Stimulated activated CD4-positive, alpha-beta T cell treated with anti-CD3 and anti-CD28 coated beads, Interleukin-15, amount 100 ng/mL, for 1 hour (primary cell): ENCODE results near the gene TENM4.

Source experiments
- DNase-seq, 2 donors: peaks; one replicate each; pipeline ENCODE4 v3.0.0-alpha.2; 2020; ENCODE audit warnings: low read depth in 1 of 2, low spot score in 1 of 2

Gene TENM4

DNA sequence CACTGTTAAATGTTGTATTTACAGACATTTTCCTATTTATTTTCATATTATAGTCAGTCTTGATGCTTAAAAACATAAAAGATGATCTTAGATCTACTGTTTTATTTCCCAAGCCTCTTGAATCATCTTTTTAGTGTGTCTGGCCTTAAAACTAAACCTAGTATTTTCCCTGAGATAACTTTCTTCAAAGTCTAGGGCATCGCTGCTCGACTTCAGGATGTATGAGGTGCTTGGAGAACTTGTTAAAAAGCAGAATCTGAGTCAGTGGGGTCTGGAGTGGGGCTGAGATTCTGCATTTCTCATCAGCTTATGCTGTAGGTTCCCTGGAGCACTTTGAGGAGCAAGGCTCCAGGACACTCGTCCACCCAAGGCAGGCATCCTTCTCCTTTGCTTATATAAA, 404.9 kb downstream of the TENM4 start:
- no peak for DNase-seq

DNA sequence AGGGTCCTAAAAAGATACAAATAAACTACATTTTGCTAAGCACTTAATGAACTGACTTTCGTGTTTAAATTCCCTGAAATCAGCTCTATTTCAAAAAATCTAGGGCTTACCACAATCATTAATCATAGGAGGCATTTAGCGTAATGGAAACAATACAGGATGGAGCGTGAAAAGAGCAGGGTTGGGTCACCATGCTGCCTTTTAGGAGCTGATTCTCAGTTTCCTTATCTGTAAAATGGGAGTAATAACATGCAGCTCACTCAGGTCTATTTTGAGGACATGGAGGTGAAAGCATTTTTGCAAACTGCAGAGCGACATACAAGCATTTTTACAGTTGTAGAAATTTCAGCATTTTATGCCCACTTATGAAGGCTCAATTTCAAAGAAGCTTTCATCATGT, 407.0 kb downstream of the TENM4 start:
- no peak for DNase-seq

DNA sequence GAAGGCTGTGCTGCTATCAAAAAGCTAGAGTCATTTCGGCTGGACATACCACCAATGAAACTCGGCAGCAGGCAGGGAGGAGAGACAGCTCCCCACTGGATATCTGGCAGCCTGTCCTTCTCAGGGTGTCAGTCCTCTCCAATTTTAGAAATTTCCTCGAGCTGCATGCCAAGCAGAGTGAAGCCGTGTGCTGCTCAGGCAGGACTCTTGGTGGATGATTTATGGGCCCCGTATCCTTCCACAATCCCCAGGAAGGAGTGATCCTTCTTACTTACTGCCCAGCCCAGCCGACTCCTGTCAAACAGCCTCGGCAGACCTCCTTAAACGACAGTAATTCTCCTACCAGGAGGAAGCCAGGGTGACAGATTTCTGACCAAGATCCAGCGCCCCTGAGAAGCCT, 410.4 kb downstream of the TENM4 start:
- DNase-seq, result no peak

DNA sequence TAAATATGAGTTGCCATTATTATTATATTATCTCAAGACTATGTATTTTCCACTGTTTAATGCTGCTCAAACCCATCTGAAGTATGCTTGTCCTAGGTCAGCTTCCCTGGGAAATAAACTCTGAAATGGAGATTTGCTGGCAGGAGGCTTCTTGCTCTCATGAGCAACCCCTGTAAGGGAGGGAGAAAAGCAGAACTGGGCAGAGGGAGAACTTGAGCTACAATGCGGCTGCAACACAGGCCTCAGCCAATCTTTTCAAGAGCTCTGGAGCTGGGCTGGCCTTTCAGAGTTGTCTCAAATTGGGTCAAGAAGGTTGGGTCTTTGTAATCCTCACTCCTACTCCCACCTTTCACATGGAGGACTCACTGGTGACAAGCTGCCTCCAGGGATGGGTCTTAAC, 412.6 kb downstream of the TENM4 start:
- DNase-seq, result no peak

DNA sequence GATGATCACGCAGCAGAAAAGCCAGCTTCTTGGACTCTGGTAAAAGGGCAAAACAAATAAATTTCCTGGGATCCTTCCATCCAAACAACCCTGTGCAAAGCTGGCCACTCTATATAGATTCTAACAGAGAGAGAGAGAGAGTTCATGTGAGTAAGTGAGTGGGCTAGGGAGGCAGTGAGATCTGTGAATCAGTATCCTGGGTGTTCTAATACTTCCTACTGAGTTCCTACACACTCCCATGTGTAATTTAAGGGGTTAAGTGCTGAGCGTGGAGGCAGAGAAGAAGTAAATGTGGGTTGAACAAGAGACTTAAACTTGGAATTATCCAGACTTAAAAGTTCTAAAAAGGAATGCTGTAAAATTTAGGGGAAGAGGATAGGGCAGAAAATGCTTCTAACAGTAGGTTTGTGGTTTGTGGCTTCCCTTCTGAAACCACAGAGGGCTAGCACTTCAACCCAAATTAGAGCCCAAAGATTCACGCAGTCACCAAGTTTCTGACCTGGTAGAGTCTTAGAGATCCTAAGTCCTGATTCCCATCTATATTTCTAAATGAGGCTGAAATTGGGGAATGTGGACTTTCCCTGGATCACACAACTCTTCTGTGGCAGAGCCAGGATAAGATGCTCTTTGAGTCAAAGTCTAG, 413.9 kb downstream of the TENM4 start:
- no peak for DNase-seq

DNA sequence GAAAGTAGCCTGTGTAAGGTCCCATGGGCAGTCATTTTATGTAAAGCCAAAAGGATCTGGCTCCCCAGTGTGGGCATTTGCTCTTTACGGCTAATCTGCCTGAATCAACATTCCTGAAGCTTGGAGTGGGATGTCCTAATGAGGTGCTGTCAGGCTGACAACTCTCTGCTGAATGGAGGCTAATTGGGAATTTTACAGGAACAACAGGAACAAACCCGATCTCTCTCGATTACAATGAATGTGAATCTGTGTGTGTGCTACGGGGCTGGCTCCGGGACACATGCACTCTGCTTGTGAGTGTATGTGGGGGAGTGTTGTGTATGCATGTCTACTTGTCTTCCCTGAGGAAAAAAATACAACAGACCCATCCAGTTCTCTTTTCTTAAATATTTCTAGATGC, 415.2 kb downstream of the TENM4 start:
- no peak for DNase-seq

DNA sequence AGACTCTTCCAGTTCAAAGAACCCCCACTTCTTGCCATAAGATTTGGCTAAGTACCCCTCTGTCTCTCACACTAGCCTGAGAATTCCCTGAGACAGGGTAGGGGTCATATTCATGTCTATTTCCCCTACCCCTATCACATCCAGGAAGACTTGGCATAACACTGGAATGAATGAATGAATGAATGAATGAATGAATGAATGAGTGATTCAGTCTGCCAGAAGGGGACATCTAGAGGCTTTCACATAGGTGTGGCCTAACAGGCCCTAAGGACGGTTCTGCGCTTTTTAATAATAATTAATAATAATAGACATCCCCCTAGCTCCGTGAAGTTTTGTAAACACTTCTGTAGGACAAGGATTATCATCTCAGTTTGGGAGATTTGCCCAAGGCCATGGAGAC, 415.7 kb downstream of the TENM4 start:
- no peak for DNase-seq

DNA sequence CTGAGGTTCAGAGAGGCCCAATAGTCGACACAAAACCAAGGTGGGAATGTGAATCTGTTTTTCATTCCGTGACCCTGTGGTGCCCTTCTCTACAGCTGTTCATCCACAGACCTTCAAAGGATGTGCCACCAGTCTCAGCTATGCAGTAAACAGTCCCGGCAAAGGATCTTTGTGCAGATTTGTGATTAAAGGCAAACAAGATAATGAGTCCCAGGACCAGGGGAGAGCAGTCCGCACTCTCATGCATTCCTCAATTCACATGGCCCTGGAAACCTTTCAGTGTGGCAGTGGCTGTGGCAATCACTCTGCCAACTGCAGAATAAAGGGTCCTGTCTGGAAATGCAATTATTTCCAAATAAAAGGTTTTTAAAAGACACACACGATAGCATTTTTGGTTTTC, 418.6 kb downstream of the TENM4 start:
- no peak for DNase-seq

DNA sequence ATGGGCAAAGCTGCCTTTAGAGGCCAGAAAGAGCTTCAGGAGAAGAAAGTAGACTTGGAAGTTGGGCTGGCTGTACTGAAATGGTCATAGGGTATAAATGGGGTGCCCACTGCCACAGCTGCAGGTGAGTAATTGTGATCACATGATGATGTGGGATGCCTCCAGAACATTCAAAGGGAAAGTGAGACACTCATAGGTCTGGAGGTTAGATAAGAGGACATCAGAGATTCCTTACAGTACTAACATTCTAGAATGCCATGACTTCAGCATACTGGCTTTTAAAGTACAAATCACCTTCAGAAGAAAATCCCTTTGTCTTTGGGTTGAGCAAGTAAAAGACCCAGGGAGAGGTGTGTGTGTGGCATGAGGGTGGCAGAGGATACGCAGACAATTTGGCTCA, 419.2 kb downstream of the TENM4 start:
- DNase-seq, result no peak

DNA sequence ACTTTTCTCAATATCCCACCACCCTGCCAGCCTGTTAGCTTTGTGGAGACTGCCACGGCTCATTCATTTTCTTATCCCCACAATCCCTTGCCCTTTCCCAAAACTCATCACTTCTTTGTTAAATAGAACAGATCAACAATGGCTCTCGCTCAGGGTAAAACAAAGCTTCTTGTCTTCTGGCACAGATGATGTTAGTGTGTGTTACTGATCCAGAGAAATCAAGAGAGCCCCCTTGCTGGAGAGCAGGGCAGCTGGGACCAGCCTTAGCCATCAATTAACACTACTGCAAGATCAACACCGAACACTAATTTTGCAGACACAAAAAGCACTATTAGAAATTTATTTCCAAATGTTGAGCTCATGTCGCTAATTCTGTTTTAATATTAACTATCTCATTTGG, 420.9 kb downstream of the TENM4 start:
- no peak for DNase-seq

DNA sequence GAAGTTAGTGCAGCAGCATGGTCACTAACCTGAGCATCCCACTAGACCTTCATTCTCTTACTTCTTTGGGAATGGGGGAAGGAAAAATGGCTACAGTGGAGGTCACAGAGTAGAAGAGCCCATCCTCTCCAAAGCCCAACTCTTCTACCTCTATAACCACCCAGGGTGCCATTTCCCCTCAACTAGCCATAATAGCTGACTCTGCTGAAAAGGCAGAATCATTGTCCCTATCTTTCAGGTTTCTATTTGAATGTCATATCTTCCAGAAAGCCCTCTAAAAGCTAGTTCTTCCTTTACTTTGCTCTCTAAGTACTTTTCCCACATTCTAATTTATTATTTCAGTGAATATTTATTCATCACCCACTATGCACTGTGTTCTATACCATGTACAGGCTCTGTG, 421.6 kb downstream of the TENM4 start:
- no peak for DNase-seq

DNA sequence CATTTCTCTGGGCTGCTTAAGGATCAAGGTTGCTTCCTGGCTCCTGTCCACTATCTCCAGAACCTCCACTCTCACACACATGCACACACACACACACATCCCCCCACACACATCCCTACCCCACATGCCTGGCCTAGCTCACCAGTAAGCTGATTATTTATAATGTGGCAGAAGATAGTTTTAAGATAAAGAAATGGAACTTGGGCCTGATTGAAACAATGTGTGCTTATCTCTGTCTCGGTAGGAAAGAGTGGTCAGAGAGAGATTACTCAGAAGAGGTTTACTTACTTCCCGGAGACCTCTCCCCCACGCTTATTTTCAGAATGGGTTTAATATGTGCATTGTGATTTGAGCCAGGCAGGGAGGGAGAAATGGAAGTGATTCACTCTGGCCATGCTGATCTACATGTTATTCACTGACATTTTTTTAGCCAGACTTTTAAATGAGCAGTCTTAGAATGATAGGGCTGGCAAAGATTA, 422.4 kb downstream of the TENM4 start:
- no peak for DNase-seq

DNA sequence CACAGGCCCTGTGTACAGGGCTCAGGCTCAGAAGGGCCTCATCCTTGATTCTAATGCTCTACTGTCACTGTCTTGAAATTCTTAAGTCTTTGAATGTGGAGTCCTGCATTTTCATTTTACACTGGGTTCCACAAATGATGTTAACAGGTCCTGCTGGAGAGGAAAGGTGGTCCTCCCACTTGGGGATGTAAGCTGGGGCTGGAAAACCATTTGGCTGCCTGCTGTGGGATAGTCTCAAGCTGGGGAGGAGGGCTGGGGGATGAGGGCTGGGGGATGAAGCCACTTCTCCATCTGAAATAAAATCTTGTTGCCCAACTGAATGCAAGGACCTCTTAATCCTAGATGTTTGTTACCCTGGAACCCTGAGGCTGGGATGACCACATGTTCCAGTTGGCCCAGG, 423.0 kb downstream of the TENM4 start:
- no peak for DNase-seq

DNA sequence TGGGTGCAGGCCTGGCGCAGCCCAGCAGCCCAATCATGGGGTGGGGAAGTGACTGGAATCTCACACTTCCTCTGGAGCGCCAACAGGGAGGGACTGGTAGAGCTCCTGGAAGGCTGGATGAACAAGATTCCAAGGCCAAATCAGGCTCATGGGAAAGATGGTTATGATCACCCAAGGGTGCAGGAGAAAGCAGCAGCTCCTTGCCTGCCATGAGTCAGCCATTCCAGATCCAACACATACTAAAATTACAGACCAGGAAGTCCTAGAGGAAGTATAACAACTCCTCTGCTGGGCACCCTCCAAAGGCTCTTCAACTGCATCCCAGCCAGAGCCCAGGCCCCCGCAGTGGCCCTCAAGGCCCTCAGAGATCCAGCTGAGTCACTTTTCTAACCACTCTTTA, 427.3 kb downstream of the TENM4 start:
- no peak for DNase-seq

DNA sequence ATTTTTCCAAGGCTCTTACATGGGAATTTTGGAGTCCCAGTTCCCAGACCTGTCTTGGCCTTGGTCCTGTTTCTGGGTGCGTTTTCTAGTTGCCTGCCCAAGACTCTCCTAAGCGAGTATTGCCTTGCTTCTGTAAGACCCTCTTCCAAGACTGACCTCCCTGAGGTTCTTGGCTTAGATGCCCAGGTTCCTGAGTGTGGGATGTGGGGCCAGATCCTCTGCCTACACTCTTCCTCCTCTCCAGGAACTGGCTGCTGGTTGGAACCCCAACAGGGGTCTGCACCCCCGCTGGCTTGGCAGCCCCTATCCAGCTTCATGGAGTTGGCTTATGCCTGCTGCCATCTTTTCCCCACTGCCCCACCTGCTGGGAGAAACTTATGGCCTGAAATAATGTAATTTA, 429.5 kb downstream of the TENM4 start:
- DNase-seq, result no peak

DNA sequence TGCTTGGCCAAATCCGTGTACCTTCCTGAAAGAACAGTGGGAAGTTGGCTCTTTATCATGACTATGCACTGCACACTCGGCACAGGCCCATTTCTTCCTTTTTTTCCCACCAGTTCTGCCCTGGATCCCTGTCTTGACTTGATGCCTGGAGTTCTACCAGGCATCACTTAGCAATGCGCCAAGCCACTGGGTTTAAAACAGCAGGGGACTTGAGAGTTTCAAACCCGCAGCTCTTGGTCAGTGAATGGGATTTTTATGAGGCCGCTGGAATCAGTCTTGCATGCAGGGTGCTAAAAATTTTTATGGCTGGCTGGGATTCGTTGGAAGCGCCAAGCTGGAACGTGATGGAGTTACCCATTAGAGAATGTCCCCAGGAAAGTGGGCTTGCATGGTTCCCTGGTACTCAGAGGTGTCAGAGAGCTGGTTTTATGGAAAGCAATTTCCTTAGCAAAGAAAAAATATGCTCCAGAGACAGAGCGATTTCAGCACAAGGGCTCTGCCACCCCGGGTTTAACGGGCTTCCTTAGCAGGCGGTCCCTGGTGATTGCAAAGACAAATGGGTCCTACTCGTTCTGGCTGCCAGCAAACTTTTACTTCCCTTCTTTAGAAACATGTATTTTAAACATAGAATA, 432.9 kb downstream of the TENM4 start:
- no peak for DNase-seq

DNA sequence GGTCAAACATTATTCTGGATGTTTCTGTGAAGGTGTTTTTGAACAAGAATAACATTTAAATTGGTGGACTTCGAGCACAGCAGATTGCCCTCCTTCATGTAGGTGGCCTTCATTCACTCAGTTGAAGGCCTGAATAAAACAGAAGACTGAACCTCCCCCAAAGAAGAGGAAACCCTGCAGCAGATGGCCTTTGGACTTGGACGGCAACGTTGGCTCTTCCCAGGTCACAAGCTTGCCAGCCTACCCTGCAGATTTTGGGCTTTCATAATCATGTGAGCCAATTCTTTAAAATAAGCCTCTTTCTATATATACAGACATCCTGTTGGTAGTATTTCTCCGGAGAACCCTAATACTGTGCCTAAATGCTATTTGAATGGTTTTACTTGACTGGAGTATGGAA, 434.0 kb downstream of the TENM4 start:
- DNase-seq, result no peak

DNA sequence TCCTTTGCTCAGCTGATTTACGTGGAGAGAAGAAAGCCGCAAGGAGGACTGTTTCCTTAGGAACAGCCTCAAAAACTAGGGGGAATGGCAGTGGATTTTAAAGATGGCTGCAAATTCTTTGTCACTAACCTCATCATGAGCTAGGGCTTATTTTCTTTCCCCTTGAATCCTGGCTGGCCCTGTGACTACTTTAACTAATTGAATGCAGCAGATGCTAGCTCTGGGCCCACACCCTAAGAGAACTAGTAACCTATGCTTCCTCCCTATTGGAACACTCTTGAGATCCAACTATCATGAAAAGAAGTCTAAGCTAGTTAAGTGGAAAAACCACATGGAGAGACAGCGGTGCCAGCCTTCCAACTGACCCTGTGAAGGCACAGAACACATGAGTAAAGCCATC, 444.8 kb downstream of the TENM4 start:
- no peak for DNase-seq

DNA sequence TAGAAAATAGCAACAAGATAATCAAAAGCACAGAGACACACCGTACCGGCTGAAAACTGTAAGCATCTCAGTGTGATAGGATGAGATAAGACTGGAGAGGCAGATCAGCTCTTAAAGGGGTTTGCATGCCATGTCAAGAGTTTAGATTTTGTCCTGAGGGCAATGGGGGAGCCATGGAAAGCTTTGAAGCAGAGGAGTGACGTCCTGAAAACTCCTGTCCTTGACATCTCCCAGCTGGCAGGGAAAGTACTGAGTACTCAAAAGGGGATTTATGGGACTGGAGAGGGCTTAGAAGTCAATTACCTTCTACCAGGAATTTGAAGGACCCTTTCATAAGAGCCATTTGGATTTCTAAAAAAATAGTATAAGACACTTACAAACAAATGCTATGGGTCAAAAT, 445.7 kb downstream of the TENM4 start:
- DNase-seq, result no peak

DNA sequence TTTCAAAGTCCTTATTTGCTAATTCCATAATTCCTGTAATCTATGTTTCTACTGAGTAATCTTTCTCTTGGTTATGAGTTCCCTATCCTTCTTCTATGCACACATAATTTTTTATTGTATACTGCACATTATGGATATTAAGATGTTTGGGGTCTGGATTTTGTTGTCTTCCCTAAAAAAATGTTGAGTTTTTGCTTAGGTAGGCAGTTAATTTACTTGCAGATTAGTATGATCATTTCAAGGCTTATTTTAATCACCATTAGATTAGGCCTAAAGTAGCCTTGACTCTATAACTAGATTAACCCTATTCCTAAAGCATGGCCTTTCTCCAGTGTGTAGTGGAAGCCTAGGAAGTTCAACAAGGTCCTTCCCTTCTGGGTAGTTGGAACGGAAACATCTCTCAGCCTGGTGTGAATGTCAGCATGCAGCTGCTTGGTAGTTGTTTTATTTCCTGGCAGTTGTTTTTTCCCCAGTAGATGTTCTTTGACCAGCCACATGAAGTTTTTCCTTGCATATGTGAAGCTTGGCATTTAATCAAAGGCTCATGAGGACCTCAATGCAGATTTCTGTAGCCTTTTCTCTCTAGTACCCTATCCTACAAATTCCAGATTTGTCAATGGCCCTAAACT, 446.9 kb downstream of the TENM4 start:
- no peak for DNase-seq

DNA sequence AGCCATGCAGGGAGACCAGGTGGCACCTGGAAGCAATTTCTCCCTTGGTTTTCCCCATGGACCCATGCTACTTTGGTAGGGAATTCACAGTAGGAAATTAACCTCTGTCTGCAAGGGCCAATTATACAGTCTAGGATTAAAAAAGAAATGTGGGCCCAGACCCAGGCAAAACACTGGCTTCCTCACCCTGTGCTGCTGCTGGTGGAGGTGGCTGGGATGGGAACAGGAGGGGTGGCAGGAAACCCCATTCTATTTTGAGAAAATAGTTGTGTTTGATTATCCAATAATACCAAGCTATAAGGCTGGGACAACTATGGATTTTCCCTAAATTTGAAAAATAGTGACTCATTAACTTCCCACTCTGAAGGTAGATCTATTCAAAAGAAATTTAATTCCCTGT, 449.1 kb downstream of the TENM4 start:
- DNase-seq, result no peak

DNA sequence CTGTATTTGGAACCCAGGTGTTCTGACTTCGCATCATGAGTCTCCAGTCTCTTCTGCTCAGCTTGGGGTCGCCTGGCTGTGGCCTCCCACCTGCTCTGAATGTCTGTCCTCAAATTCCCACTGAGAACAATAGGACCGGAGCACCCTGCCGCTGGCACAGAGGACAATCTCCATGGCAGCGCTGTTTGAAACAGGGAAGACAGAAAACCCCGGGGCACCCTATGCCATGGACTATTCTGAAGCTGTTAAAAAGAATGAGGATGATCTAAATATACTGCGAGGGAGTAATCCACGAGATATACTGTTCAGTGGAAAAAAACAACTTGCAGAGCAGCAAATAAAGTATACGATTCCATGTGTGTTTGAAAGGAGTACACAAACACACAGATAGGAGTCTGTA, 450.6 kb downstream of the TENM4 start:
- no peak for DNase-seq

DNA sequence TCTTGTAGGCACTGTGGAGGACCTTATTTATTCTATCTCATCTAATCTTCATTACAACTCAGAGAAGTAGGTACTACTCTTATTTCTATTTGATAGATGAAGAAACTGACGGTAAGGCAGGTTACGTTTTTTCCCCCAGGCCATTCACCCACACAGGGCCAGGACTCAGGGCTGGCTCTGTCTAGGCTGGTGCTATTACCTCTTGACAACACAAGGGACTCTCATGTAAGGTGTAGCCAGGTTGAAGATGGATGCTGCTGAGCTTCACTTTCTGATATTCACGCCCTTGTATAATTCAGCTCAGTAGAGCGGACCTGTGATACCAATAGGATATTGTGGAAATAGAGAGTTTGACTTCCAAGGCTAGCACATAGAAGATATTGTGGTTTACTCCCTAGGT, 453.1 kb downstream of the TENM4 start:
- no peak for DNase-seq
